ENCODE results near the gene IL2RG.

Gene IL2RG

GRCh38 chrX:71096760-71097032, 14.7 kb downstream of the IL2RG start:
- H3K4me3 ChIP-seq (ENCODE audit: low read depth, low read length), result peak overlapping the region; percentile 56
- TF ChIP-seq, protein P1, sequence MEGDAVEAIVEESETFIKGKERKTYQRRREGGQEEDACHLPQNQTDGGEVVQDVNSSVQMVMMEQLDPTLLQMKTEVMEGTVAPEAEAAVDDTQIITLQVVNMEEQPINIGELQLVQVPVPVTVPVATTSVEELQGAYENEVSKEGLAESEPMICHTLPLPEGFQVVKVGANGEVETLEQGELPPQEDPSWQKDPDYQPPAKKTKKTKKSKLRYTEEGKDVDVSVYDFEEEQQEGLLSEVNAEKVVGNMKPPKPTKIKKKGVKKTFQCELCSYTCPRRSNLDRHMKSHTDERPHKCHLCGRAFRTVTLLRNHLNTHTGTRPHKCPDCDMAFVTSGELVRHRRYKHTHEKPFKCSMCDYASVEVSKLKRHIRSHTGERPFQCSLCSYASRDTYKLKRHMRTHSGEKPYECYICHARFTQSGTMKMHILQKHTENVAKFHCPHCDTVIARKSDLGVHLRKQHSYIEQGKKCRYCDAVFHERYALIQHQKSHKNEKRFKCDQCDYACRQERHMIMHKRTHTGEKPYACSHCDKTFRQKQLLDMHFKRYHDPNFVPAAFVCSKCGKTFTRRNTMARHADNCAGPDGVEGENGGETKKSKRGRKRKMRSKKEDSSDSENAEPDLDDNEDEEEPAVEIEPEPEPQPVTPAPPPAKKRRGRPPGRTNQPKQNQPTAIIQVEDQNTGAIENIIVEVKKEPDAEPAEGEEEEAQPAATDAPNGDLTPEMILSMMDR (IDR thresholded peaks at IDR 0.05; ENCODE audit: low read depth, low read length, missing control alignments), result no peak
- in situ Hi-C loops (cut with HindIII; ENCODE audit: low sequenced_read_pairs), result no loop called here
- no peak for DNase-seq (ENCODE audit: low read depth)

DNA sequence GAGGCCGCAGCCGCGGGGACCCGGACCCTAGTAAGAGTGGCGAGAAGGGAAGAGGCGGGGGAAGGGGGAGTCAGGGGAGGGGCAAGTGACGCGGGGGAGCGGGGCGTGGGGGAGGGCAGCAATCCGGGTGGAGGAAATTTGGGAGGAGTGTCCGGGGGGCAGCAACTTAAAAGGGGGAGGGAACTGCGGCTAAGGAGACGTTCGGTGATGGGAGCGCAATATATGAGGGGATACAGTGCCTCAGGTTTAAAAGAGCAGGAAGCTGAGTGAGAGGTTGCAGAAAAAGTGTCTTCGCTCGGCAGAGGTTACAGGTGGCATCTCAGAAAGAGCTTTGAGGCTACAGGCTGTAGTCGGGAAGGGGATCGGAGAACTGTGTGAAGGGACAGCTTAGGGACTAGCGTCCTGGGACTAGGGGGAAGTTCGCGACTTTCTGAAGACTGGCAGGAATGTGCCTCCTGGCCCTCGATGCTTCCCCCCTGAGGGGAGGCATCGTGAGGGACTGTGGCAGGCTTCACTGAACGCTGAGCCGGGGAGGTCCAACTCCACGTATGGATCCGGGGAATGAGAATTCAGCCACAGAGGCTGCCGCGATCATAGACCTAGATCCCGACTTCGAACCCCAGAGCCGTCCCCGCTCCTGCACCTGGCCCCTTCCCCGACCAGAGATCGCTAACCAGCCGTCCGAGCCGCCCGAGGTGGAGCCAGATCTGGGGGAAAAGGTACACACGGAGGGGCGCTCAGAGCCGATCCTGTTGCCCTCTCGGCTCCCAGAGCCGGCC, 15.2 kb downstream of the IL2RG start:
- TF ChIP-seq, protein P1 (IDR thresholded peaks at IDR 0.05; ENCODE audit: low read depth, low read length, missing control alignments), result no peak
- in situ Hi-C loops (cut with HindIII; ENCODE audit: low sequenced_read_pairs), result no loop called here
- DNase-seq (ENCODE audit: low read depth), result peak; percentile 2
- peak overlapping the region; percentile 56 for H3K4me3 ChIP-seq (ENCODE audit: low read depth, low read length)

GRCh38 chrX:71095555-71095980, 15.8 kb downstream of the IL2RG start, which contains the start of gene FOXO4:
Gene FOXO4 (plus strand): TSS chrX:71095851. CDS start chrX:71096529, 678 bp downstream.
- TF ChIP-seq, protein P1 (IDR thresholded peaks at IDR 0.05; ENCODE audit: low read depth, low read length, missing control alignments), result no peak
- peak; percentile 72 for DNase-seq (ENCODE audit: low read depth)
- peak within 1 kb of the TSS; percentile 56 for H3K4me3 ChIP-seq (ENCODE audit: low read depth, low read length)
- in situ Hi-C loops (cut with HindIII; ENCODE audit: low sequenced_read_pairs), result no loop called here

GRCh38 chrX:71095033-71095432, 16.3 kb downstream of the IL2RG start:
- TF ChIP-seq, protein P1 (IDR thresholded peaks at IDR 0.05; ENCODE audit: low read depth, low read length, missing control alignments), result no peak
- H3K4me3 ChIP-seq (ENCODE audit: low read depth, low read length), result peak overlapping the region; percentile 56
- no peak for DNase-seq (ENCODE audit: low read depth)
- in situ Hi-C loops (cut with HindIII; ENCODE audit: low sequenced_read_pairs), result no loop called here

DNA sequence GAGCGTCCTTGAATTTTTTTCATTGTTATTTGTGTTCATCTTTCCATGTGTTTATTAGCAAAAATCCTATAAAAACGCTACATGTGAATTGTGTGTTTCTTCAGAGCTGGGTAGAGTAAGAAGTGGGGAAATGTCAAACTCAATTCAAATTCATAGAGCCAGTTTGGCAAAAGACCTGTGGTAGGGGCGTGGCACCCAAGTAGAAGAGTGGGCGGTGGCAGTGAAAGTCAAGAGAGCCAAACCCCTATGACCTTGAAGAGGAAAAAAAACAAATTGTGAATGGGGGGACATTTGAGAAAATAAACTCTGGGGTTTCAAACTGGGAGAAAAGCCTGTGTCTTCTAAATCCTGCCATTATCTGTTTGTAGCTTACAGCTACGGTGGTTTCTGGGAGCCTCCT, 20.1 kb downstream of the IL2RG start:
- TF ChIP-seq, protein P1 (IDR thresholded peaks at IDR 0.05; ENCODE audit: low read depth, low read length, missing control alignments), result no peak
- in situ Hi-C loops (cut with HindIII; ENCODE audit: low sequenced_read_pairs), result no loop called here
- DNase-seq (ENCODE audit: low read depth), result no peak
- H3K4me3 ChIP-seq (ENCODE audit: low read depth, low read length), result no peak overlapping the region

GRCh38 chrX:71085900-71086299, 25.5 kb downstream of the IL2RG start:
- H3K4me3 ChIP-seq (ENCODE audit: low read depth, low read length), result no peak overlapping the region
- DNase-seq (ENCODE audit: low read depth), result no peak
- TF ChIP-seq, protein P1 (IDR thresholded peaks at IDR 0.05; ENCODE audit: low read depth, low read length, missing control alignments), result no peak
- in situ Hi-C loops (cut with HindIII; ENCODE audit: low sequenced_read_pairs), result no loop called here

All from astrocyte of the cerebellum (primary cell).